Peyer's patch (tissue), 4 donors: Measurements from ENCODE around the gene PEMT. TPM values are rescaled to one million over a fixed set of nuclear protein-coding genes. Genes with fewer than 3 reads are reported as not detected.

ENCODE experiments used
- DNase-seq, 3 donors: peaks; one replicate each; pipeline ENCODE4 v3.0.0-alpha.2; 2017 to 2019
- H3K27ac ChIP-seq, 4 donors: fragments of 200-600 bp; sonication (generic); one replicate each; pipeline ENCODE4 v1.5.1; 2016 to 2019
- H3K27me3 ChIP-seq, 2 donors: fragments of 200-600 bp; sonication (generic); one replicate each; pipeline ENCODE4 v1.5.1; 2019
- H3K36me3 ChIP-seq, 3 donors: fragments of 200-600 bp; sonication (generic); one replicate each; pipeline ENCODE4 v1.5.1; 2016 to 2019
- H3K4me1 ChIP-seq, 4 donors: fragments of 200-600 bp; sonication (generic); one replicate each; pipeline ENCODE4 v1.5.1; 2016 to 2019
- H3K4me3 ChIP-seq, 4 donors: fragments of 200-600 bp; sonication (generic); 1 replicate in 3 of 4; 2 replicates in 1 of 4; pipeline ENCODE4 v1.5.1; 2016 to 2019; ENCODE audit warnings: mild to moderate bottlenecking in 1 of 4
- H3K9me3 ChIP-seq, 4 donors: fragments of 200-600 bp; sonication (generic); one replicate each; pipeline ENCODE4 v1.5.1; 2016 to 2019; ENCODE audit warnings: mild to moderate bottlenecking in 1 of 4
- POLR2A ChIP-seq, 2 donors: fragments of 450-650 bp; IDR thresholded peaks; one replicate each; pipeline ENCODE4 v1.5.1; 2017; ENCODE audit warnings: antibody characterized with exemption in 2 of 2, mild to moderate bottlenecking in 2 of 2, moderate library complexity in 2 of 2
- total RNA-seq, 4 donors: library from RNA; depleted of rRNA; stranded (reverse); fragments of >200 nt; gene quantifications; one replicate each; pipeline ENCODE4 v1.1.0, GENCODE V29; 2016
- TF ChIP-seq, protein P1 (sequence below), 6 experiments: fragments of 450-650 bp in 4 of 6; fragments of 200-600 bp in 2 of 6; sonication (generic) in 1 of 6; IDR thresholded peaks; one replicate each; pipeline ENCODE4 v1.5.1; 2017 to 2019; ENCODE audit warnings: antibody characterized with exemption in 6 of 6, mild to moderate bottlenecking in 3 of 6, moderate library complexity in 1 of 6

Gene PEMT
- total RNA-seq, 4 donors from 2014 or later: 9.9 to 25.0 (median 17.8) TPM

DNA sequence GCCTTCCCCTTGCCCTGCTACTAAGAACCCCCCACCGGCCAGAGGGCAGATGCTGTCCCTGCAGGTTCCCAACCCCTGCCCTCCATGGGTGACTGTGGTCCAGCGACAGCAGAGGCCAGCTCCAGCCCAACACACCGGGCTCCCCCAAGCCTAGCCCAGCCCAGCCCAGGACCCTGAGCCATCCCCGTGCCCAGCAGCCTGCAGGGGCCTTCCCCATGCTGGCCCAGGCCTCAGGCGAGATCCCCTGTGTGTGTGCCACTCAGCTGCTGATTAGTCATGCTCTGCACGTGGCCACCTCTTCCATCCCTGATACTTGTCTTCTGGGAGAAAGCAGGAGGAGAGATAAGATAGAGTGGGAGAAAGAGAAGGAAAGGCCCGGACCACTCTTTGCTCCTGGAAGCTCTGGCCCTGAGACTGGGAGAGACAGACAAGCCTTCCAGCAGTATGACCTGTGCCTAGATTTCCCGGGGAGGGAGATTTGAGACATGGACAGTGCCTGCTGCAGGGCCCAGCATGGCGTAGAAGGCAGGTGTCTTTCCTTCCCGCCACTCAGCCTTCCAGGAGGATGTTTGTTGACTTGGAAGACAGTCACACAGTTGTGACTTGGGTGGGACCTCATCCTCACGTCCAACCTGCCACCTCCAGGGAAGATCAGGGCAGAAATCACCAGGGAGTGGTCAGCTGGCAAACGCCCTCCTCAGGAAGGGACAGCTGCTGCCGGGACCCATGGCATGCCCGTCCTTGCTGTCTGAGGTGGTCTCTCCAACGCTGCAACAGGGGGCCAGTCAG is 54.0 kb downstream of the PEMT start:
- H3K9me3 ChIP-seq: no peaks in the 10 kb centered on the region
- peak overlapping the region in 3 of 4 donors; percentile 22 to 72 (median 40) for H3K27ac ChIP-seq
- no peaks in the 10 kb centered on the region for H3K36me3 ChIP-seq
- no peak overlapping the region for H3K4me3 ChIP-seq
- H3K4me1 ChIP-seq: peaks cover 0 to 9% (median 0%) of the 10 kb centered on the region in 4 donors
- TF ChIP-seq, protein P1, sequence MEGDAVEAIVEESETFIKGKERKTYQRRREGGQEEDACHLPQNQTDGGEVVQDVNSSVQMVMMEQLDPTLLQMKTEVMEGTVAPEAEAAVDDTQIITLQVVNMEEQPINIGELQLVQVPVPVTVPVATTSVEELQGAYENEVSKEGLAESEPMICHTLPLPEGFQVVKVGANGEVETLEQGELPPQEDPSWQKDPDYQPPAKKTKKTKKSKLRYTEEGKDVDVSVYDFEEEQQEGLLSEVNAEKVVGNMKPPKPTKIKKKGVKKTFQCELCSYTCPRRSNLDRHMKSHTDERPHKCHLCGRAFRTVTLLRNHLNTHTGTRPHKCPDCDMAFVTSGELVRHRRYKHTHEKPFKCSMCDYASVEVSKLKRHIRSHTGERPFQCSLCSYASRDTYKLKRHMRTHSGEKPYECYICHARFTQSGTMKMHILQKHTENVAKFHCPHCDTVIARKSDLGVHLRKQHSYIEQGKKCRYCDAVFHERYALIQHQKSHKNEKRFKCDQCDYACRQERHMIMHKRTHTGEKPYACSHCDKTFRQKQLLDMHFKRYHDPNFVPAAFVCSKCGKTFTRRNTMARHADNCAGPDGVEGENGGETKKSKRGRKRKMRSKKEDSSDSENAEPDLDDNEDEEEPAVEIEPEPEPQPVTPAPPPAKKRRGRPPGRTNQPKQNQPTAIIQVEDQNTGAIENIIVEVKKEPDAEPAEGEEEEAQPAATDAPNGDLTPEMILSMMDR (IDR thresholded peaks at IDR 0.05): no peak
- TF ChIP-seq POLR2A (IDR thresholded peaks at IDR 0.05): no peak
- no peak for DNase-seq
- no peaks in the 10 kb centered on the region for H3K27me3 ChIP-seq

DNA sequence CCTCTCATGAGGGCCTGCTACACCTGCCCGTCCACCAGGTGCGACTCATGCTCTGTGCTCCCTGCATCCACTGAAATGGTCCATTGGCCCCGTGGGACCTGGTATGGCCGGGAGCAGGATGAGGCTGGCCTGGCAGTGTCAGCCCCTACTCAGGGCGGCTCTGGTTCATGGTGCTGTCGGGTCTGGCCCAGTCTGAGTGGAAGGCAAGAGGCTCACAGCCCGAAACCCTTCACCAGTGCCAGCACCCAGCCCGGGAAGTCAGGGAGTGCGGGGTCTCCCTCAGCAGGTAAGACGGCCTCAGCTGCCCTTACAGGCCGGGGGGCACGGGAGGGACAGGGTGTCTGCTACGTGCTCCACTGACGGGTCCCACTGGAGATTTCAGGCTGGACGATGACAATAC is 54.8 kb downstream of the PEMT start:
- H3K27ac ChIP-seq: peak overlapping the region in 1 of 4 donors; percentile 72
- DNase-seq: no peak
- H3K4me3 ChIP-seq: no peak overlapping the region
- H3K36me3 ChIP-seq: no peaks in the 10 kb centered on the region
- no peaks in the 10 kb centered on the region for H3K27me3 ChIP-seq
- TF ChIP-seq, protein P1 (IDR thresholded peaks at IDR 0.05): no peak
- no peak for TF ChIP-seq POLR2A (IDR thresholded peaks at IDR 0.05)
- H3K4me1 ChIP-seq: peaks cover 0 to 9% (median 0%) of the 10 kb centered on the region in 4 donors
- H3K9me3 ChIP-seq: no peaks in the 10 kb centered on the region

DNA sequence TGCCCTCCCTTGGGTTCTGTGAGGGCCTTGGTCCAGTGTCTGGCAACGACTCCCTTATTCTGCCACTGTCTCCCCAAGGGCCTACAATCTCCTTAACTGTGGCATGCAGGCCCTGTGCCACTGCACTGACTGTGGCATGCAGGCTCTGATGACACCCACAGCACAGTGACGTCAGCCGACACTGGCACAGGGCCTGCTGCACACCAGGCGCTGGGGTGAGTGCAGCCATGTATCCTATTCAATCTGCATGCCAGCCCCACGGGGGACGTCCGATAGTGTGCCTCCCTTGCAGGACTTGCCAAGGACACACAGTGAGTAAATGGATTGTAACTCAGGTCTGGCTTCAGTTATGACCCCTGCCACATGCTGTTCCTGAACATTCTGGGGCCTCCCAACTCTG is 55.6 kb downstream of the PEMT start:
- Histone ChIP-seq H3K36me3 (no peaks in the 10 kb centered on the region), H3K9me3 (no peaks in the 10 kb centered on the region), H3K27ac (no peak overlapping the region), H3K4me3 (no peak overlapping the region), H3K4me1 (peaks cover 0 to 9% (median 0%) of the 10 kb centered on the region in 4 donors), H3K27me3 (no peaks in the 10 kb centered on the region)
- TF ChIP-seq POLR2A (IDR thresholded peaks at IDR 0.05): no peak
- TF ChIP-seq, protein P1 (IDR thresholded peaks at IDR 0.05): no peak
- DNase-seq: no peak

DNA sequence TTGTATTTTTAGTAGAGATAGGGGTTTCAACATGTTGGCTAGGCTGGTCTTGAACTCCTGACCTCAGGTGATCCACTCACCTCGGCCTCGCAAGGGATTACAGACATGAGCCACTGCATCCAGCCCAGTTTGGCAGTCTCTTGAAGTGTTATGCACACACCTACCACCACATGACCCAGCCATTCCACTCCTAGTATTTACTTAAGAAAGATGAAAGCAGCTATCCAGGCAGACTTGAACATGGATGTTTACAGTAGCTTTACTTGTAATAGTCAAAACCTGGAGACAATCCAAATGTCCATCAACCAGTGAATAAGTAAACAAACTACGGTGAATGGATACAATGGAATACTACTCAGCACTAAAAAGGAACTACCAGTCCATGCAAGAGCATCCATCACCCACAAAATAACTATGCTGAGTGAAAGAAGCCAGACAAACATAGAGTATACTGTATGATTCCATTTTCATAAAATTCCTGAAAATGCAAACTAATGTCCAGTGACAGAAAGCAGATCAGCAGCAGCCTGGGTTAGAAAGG is 57.5 kb downstream of the PEMT start:
- no peaks in the 10 kb centered on the region for H3K9me3 ChIP-seq
- no peak for DNase-seq
- H3K4me3 ChIP-seq: no peak overlapping the region
- no peak for TF ChIP-seq POLR2A (IDR thresholded peaks at IDR 0.05)
- TF ChIP-seq, protein P1 (IDR thresholded peaks at IDR 0.05): no peak
- H3K36me3 ChIP-seq: no peaks in the 10 kb centered on the region
- no peak overlapping the region for H3K27ac ChIP-seq
- peaks cover 0 to 9% (median 0%) of the 10 kb centered on the region in 4 donors for H3K4me1 ChIP-seq
- H3K27me3 ChIP-seq: no peaks in the 10 kb centered on the region

DNA sequence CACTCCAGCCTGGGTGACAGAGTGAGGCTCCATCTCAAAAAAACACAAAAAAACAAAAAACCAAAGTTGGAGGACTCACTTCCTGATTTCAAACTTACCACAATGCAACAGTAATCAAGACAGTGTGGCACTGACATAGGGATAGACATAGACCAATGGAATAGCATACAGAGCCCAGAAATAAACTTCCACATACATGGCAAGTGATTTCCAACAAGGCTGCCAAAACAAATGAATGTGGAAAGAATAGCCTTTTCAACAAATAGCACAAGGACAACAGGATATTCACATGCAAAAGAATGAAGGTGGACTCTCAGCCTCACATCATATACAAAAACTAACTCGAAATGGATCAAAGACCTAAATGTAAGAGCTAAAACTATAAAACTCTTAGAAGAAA is 58.5 kb downstream of the PEMT start:
- Histone ChIP-seq H3K4me1 (peaks cover 0 to 8% (median 0%) of the 10 kb centered on the region in 4 donors), H3K27me3 (no peaks in the 10 kb centered on the region), H3K4me3 (no peak overlapping the region), H3K27ac (no peak overlapping the region), H3K36me3 (no peaks in the 10 kb centered on the region), H3K9me3 (no peaks in the 10 kb centered on the region)
- TF ChIP-seq POLR2A (IDR thresholded peaks at IDR 0.05): no peak
- TF ChIP-seq, protein P1 (IDR thresholded peaks at IDR 0.05): no peak
- DNase-seq: no peak
